Middle frontal gyrus (tissue), 1 donor: ENCODE data around the gene CYB5B.

Experiments used
- DNase-seq: peaks from one replicate; pipeline ENCODE4 v3.0.0-alpha.2; 2015; ENCODE audit warnings: low spot score; ENCODE audit errors: extremely low spot score

CYB5B gene

DNA sequence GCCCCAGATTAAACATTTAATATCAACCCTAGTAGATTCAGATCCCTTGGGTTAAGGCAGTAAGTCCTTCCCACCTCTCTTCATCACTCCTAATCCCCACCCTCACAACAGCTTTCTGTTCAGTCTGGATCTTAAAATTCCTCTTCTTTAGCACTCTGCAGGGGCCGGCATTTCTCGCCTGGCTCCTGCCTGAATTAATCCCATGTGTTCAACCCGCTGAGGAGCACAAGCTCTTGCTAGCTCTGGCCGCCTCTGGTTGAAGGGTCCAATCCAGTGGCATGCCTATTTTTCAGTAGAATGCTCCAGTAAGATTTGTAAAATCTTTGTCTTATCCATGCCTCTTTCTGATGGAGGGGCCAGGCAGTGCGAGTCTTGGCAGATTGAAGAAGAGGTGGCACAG lies 59.2 kb downstream of the CYB5B start:
- DNase-seq = no peak

DNA sequence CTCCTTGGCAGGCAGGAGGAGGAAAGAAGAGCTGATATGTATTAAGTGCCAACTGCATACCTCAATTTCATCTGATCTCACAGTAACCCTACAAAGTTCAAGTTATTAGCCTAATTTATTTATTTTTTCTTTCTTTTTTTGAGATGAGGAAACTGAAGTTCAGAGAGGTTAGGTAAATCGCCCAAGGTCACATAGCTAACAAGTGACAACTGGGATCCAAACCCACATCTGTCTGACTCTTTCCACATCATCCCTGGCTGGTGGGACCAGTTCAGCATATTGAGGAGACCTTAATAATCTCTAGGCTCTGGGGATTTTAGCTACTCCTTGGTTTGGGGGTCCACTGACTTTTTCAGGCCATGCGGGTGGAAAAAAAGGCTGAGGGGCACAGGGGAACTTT lies 60.9 kb downstream of the CYB5B start:
- DNase-seq = no peak

DNA sequence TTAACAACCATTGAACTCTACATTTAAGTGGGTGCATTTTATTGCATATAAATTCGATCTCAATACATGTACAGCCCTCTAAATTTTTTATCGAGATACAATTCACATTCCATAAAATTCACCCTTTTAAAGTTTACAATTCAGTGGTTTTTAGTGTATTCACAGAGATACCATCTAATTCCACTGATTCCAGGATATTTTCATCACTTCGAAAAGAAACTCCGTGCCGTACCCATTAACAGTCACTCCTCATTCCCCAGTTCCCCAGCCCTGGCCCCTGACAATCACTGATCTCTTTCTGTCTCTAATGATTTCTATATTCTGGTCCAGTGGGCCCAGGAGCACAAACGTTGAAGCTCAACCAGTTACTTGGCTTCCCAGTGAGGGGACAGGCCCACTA lies 61.4 kb downstream of the CYB5B start:
- no peak for DNase-seq

DNA sequence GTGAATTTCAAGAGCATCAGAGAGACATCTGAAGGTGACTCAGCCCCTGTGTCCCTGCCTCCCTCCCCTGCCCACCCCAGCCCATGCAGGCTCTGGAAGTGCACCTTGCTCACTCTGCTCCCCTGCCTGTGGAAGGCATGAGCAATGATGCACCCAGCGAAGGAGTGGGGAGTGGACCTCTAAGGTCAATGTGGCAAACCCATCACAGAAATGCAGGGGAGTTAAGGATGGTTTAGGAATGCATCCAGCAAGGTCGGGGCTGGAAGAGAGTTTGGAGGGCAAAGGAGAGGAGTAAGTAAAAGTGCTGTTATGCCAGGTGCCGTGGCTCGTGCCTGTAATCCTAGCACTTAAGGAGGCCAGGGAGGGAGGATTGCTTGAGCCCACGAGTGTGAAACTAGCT lies 61.9 kb downstream of the CYB5B start:
- DNase-seq = no peak

DNA sequence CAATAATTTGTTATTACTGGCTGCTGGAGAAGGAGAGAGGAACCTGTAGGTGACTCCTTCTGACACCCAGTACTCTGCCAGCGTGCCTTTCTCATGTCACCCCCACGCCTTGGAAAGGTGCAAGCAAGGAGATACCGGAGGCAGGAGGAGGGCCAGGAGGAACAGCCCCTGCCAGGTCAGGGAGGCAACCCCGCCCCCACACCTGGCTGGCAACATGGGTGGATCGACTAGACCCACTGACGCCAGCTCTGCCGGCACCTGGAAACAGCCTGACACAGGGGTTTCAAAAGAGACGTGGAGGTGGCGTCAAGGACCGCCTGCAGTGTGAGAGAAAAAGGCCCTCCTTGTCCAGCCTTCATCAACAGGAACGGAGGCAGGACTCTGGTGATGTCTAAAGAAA lies 62.3 kb downstream of the CYB5B start:
- DNase-seq = no peak

DNA sequence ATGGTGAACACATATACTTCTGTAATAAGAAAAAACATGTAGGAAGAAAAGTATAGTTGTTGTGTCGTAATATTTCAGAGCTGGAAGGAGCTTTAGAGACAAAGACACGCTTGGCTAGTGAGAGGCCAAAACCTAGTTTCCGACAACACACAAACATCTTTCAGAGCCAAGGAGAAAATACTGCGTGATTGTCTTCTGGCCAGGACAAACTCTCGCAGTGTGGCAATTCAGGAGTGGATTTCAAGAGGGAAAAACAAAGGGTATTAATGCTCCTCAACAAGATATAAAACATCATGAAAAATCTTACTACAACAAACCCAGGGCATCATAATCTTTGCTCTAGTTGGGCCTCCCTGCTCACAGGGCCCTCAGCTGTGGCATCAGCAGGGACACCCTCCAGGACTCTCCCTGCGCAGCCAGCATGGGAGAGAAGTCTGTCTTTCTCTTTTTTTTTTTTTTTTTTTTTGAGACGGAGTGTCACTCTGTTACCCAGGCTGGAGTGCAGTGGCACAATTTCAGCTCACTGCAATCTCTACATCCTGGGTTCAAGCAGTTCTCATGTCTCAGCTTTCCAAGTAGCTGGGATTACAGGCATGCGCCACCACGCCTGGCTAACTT lies 66.4 kb downstream of the CYB5B start:
- DNase-seq = no peak

GRCh38 chr16:69494991-69495392 lies 70.6 kb downstream of the CYB5B start:
- no peak for DNase-seq

DNA sequence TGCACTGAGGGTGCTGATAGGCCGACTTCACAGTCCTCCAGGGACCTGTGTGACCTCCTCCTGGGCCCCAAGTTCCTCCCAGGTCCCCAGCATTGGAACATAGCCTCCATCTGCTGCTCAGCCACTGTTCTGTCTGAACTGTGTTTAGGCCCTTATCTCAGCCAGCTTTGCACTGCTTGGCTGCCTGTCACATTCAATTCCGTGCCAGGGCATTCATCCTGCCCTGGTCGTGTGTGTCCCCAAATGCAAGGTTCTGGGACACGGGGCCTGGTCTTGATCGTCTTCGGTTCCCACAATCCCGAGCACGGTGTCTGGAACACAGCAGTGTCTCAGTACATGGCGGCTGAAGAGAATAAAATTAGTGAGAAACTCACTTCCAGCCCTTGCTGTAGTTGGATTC lies 71.4 kb downstream of the CYB5B start:
- no peak for DNase-seq

DNA sequence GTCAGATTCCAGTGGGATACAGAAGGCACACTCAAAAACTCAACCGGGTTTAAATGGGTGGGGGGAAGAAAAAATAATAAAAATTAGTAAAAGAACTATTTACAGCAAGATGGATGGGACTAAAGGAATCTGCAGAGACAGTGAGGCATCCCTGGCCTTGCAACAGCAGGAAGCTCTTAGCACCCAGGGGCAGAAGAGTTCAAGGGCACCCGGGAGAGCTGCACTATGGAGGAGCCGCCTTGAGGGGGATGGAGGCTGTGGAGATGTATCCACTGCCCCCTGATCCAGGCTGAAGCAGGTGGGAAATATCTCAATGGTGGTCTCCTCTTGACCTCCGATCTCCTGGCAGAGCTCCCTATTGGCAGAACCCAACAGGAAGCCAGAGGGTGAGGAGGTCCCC lies 72.0 kb downstream of the CYB5B start:
- no peak for DNase-seq

DNA sequence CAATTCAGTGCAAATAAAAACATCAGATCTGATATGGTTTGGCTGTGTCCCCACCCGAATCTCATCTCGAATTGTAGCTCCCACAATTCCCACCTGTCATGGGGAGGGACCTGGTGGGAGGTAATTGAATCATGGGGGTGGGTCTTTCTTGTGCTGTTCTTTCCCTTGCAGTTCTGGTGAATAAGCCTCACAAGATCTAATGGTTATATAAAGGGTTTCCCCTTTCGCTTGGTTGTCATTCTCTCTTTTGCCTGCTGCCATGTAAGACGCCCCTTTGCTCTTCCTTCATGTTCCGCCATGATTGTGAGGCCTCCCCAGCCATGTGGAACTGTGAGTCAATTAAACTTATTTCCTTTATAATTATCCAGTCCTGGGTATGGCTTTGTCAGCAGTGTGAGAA lies 72.5 kb downstream of the CYB5B start:
- no peak for DNase-seq

DNA sequence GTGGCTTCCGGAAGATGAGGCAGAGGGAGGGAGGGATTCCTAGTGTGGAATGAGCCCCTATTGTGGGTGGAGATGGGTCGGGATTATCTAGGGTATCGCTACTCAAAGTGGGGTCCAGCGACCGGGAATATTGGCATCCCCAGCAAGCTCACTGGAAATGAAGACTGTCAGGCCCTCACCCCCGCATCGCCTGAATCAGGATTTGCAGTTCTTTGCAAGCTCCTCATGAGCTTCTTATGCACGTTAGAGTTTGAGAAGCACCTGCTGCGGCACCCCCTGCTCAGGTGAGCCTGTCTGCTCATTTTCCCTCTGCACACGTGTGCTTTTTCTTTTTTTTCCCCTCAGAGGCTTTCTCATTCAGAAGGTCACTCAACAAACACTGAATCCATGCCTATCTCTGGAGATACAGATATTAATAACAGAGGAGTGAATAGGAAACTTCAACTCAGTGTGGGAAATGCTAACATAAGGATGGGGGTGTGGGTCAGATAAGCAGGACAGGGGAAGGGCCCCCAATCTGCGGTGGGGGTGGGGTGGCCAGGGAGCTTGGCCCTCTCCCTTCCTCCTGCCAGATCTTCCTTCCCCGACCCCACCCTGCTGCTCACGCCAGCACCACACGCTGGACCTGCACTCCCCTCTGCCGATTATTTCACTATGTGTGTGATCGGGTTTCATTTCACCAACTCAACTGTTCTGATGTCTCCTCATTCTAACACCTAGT lies 73.6 kb downstream of the CYB5B start:
- DNase-seq = no peak

DNA sequence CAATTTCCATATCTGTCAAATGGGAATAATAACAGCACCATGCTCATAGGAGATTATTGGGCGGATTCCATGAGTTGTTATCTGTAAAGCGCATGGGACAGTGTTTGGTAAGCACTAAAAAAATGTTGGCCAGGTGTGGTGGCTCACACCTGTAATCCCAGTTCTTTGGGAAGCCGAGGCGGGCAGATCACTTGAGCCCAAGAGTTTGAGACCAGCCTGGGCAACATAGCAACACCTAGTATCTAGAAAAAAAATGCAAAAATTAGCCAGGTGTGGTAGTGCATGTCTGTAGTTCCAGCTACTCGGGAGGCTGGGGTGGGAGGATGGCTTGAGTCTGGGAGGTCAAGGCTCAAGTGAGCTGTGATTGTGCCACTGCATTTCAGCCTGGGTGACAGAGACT lies 74.5 kb downstream of the CYB5B start:
- no peak for DNase-seq

GRCh38 chr16:69499541-69500230 lies 75.3 kb downstream of the CYB5B start:
- no peak for DNase-seq

DNA sequence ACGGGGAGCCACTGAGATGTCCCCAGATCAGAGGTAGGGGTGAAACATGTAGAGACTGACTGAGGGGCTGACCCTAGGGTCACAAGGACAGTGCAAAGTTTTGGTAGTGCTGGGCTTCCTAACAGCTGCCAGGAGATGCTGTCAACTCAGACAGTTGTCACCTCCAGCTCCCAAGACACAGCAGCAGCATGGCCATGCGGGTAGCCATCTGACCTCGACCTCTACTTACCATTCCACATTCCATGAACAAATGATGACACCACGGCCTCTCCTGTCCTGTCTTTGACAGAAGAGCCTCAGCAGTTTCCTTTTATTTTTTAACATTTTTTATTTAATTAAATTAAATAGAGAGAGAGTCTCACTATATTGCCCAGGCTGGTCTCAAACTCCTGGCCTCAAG lies 76.1 kb downstream of the CYB5B start:
- DNase-seq = no peak

GRCh38 chr16:69501956-69502745 lies 77.7 kb downstream of the CYB5B start:
- DNase-seq = no peak

DNA sequence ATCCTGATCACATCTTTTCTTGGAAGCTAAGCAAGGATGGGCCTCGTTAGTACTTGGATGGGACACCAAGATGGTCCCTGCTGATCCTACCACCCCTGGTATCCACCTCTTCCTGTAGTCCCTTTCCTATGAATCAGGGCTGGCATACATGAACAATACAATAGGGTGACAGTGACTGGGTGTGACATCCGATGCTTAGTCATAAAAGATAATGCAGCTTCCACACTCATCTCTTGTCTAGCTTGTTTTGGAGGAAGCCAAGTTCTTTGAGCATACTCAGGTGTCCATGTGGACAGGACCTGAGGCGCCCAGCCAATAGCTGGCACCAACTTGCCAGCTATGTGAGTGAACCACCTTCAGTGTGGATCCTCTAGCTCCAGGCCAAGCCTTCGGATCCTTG lies 78.8 kb downstream of the CYB5B start:
- DNase-seq = no peak

DNA sequence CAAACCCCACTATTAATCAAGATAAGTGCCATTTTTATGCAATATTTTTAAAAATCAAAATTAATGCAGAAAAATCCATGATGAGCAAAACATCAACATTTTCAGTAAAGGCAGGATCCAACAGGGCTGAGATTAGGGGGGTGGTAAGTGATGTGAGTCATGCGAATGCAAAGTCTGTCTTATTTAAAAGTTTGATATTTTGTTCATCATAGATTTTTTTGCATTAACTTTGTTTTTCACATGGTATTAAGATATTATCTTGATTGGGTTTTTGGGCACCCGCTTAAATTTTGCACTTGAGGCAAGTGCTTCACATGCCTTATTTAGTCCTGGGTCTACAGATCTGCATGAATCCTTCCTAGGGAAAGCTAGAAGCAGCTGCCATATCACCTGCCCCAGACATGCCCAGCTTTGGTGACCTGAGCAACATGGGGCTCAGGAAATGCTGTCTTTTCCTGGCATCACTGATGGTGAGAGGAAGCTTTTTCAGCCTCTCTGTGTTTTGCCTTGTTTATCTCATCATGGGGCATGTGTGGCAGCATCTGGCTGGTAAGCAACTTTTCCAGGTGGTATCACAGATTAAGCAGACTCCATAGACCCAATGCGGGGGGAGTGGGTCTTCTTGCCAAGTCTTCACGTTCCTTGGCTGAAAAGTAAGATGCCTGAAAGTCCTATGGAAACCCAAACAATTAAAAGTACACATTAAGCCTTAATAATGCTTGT lies 83.8 kb downstream of the CYB5B start:
- DNase-seq = no peak

- DNase-seq = no peak
Observed at GRCh38 chr16:69509125-69509524, 84.7 kb downstream of the CYB5B start.

GRCh38 chr16:69511651-69512050 lies 87.2 kb downstream of the CYB5B start:
- no peak for DNase-seq

GRCh38 chr16:69513180-69513966 lies 89.0 kb downstream of the CYB5B start:
- DNase-seq = no peak

GRCh38 chr16:69514356-69514755 lies 89.9 kb downstream of the CYB5B start:
- DNase-seq = no peak
